Measurements from ENCODE around the gene GFAP.

GFAP gene

GRCh38 chr17:44928136-44928535 lies 12.8 kb upstream of the GFAP start:
- no peak for ATAC-seq
- TF ChIP-seq RARB (CRISPR knock-in tag; IDR thresholded peaks at IDR 0.05) = no peak
- no peak for TF ChIP-seq SNAI2 (CRISPR knock-in tag; IDR thresholded peaks at IDR 0.05)
- no peak for TF ChIP-seq CREB5 (CRISPR knock-in tag; IDR thresholded peaks at IDR 0.05; ENCODE audit: low read depth)
- TF ChIP-seq ZNF70 (CRISPR knock-in tag; IDR thresholded peaks at IDR 0.05) = no peak
- no peak for TF ChIP-seq ESRRG (CRISPR knock-in tag; IDR thresholded peaks at IDR 0.05)
- TF ChIP-seq ISL1 (CRISPR knock-in tag; IDR thresholded peaks at IDR 0.05) = no peak
- no peak for TF ChIP-seq ZFP30 (CRISPR knock-in tag; IDR thresholded peaks at IDR 0.05)
- no peak for TF ChIP-seq GLIS3 (CRISPR knock-in tag; IDR thresholded peaks at IDR 0.05)
- TF ChIP-seq, protein P1, sequence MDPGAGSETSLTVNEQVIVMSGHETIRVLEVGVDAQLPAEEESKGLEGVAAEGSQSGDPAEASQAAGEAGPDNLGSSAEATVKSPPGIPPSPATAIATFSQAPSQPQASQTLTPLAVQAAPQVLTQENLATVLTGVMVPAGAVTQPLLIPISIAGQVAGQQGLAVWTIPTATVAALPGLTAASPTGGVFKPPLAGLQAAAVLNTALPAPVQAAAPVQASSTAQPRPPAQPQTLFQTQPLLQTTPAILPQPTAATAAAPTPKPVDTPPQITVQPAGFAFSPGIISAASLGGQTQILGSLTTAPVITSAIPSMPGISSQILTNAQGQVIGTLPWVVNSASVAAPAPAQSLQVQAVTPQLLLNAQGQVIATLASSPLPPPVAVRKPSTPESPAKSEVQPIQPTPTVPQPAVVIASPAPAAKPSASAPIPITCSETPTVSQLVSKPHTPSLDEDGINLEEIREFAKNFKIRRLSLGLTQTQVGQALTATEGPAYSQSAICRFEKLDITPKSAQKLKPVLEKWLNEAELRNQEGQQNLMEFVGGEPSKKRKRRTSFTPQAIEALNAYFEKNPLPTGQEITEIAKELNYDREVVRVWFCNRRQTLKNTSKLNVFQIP (CRISPR knock-in tag; IDR thresholded peaks at IDR 0.05; ENCODE audit: borderline replicate concordance, low read depth) = no peak
- TF ChIP-seq CSRNP3 (CRISPR knock-in tag; IDR thresholded peaks at IDR 0.05) = no peak
- TF ChIP-seq TCF4 (CRISPR knock-in tag; IDR thresholded peaks at IDR 0.05; ENCODE audit: borderline replicate concordance) = no peak
- no peak for TF ChIP-seq CSDC2 (CRISPR knock-in tag; IDR thresholded peaks at IDR 0.05)
- TF ChIP-seq OSR1 (CRISPR knock-in tag; IDR thresholded peaks at IDR 0.05) = no peak
- no peak for TF ChIP-seq PPARA (CRISPR knock-in tag; IDR thresholded peaks at IDR 0.05; ENCODE audit: borderline replicate concordance)

GRCh38 chr17:44927696-44928095 lies 12.4 kb upstream of the GFAP start:
- no peak for TF ChIP-seq ZNF565 (CRISPR knock-in tag; conservative IDR thresholded peaks at IDR 0.05; ENCODE audit: low read depth)
- no peak for TF ChIP-seq ESRRG (CRISPR knock-in tag; IDR thresholded peaks at IDR 0.05)
- no peak for TF ChIP-seq TSHZ2 (CRISPR knock-in tag; IDR thresholded peaks at IDR 0.05)
- no peak for ATAC-seq

DNA sequence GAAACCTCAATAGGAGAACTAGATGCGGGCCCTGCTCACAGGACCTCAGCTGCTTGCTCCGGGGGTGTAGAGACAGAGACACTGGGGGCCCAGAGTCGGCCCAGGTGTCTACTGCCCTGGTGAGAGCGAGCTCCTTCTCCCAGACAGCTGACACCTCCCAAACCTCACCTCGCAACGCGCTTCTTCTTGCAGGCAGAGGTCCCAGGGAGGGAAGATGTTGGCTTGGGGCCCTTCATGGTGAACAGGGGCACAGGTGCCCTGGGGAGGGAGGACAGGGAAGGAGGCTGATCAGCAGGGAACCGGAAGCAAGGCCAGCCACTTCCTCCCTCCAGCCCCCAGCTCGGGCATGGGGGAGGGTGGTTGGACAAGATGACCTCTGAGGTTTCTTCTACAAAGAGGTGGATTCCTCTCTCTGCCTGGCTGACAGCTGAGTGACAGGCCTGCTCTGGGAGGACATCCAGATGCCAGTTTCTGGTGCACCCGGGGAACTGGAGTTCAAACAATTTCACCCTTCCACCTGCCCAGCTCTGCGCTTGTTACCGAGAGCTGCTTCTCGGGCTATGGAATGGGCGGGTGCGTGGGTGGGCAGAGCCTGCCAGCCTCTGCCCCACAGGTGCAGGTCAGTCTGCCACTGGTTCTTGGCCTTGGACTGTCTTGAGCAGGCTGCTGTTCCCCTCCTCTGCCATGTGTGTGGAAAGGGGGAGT lies 11.7 kb upstream of the GFAP start:
- no peak for ATAC-seq
- TF ChIP-seq SNAI2 (CRISPR knock-in tag; IDR thresholded peaks at IDR 0.05) = no peak
- TF ChIP-seq PPARA (CRISPR knock-in tag; IDR thresholded peaks at IDR 0.05; ENCODE audit: borderline replicate concordance) = no peak
- no peak for TF ChIP-seq ZFP3 (CRISPR knock-in tag; IDR thresholded peaks at IDR 0.05)
- TF ChIP-seq ESRRG (CRISPR knock-in tag; IDR thresholded peaks at IDR 0.05) = no peak
- TF ChIP-seq GLIS3 (CRISPR knock-in tag; IDR thresholded peaks at IDR 0.05) = no peak
- no peak for TF ChIP-seq ARNTL (CRISPR knock-in tag; IDR thresholded peaks at IDR 0.05; ENCODE audit: borderline replicate concordance, low read depth)
- TF ChIP-seq ISL1 (CRISPR knock-in tag; IDR thresholded peaks at IDR 0.05) = no peak
- TF ChIP-seq ZNF8 (CRISPR knock-in tag; IDR thresholded peaks at IDR 0.05) = no peak
- no peak for TF ChIP-seq CREB5 (CRISPR knock-in tag; IDR thresholded peaks at IDR 0.05; ENCODE audit: low read depth)
- no peak for TF ChIP-seq TSHZ2 (CRISPR knock-in tag; IDR thresholded peaks at IDR 0.05)
- TF ChIP-seq ZFP30 (CRISPR knock-in tag; IDR thresholded peaks at IDR 0.05) = no peak
- TF ChIP-seq CSDC2 (CRISPR knock-in tag; IDR thresholded peaks at IDR 0.05) = no peak
- no peak for TF ChIP-seq ZC3H10 (CRISPR knock-in tag; IDR thresholded peaks at IDR 0.05)
- TF ChIP-seq, protein P1 (CRISPR knock-in tag; IDR thresholded peaks at IDR 0.05; ENCODE audit: borderline replicate concordance, low read depth) = no peak
- TF ChIP-seq ZNF70 (CRISPR knock-in tag; IDR thresholded peaks at IDR 0.05) = no peak
- TF ChIP-seq OSR1 (CRISPR knock-in tag; IDR thresholded peaks at IDR 0.05) = no peak
- TF ChIP-seq TCF4 (CRISPR knock-in tag; IDR thresholded peaks at IDR 0.05; ENCODE audit: borderline replicate concordance) = no peak
